ENCODE data around the gene AKAP7. TPM values are rescaled to one million over a fixed set of nuclear protein-coding genes. Genes with fewer than 3 reads are reported as not detected.
"Not testable (repeated sequence)": the region's sequence is repeated elsewhere in the genome, so short reads cannot be mapped to it uniquely, and the experiment has no call there.

Gene AKAP7
- total and polyA plus RNA-seq, 2 donors (not counting 1 experiment from before 2014, with no cell fraction given): 6.3 to 10.8 TPM

DNA sequence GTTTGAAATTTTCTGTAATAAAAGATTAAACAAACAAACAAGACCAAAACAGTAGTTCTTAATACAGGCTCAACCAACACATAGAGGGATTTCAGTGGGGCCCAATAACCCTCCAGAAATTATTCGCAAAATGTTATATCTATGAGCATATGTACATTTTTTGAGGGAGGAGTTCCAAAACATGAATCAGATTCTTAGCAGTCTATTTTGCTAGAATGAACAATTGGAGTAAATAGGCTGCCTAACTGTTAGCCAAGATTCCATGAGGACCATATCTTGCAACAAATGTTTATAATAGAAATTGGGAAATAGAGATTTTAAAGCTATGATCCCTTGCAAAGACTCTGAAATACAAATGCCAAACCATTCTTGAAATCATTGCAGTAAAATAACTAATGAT, 186.3 kb downstream of the AKAP7 start:
- Histone ChIP-seq H3K4me2 (replicated peaks; ENCODE audit: low read depth, low read length, poor library complexity, severe bottlenecking) (no peak overlapping the region), H4K20me1 (ENCODE audit: control insufficient read depth, insufficient read depth, low read length, poor library complexity, severe bottlenecking) (no peaks in the 10 kb centered on the region), H3K27me3 (replicated peaks in 1 of 4; ENCODE audit: control extremely low read depth in 1 of 4, control insufficient read depth in 3 of 4, insufficient read depth in 4 of 4, low read length in 3 of 4) (no peaks in the 10 kb centered on the region), H3K4me1 (ENCODE audit: control insufficient read depth in 2 of 2, insufficient read depth in 2 of 2, low read length in 2 of 2) (no peaks in the 10 kb centered on the region), H3K9me3 (ENCODE audit: control extremely low read depth in 1 of 3, control insufficient read depth in 2 of 3, insufficient read depth in 1 of 3, low read length in 2 of 3) (no peaks in the 10 kb centered on the region), H3K27ac (ENCODE audit: low read length in 2 of 2) (no peak overlapping the region), H3K36me3 (replicated peaks in 1 of 2; ENCODE audit: control extremely low read depth in 1 of 2, control insufficient read depth in 1 of 2, extremely low read depth in 1 of 2, insufficient read depth in 2 of 2, low read length in 1 of 2) (no peaks in the 10 kb centered on the region), H2AFZ (ENCODE audit: insufficient read depth, low read depth, low read length, poor library complexity, severe bottlenecking) (no peak overlapping the region), H3K4me3 (ENCODE audit: control extremely low read depth in 1 of 5, extremely low read depth in 1 of 5, insufficient read depth in 1 of 5, low read depth in 2 of 5, low read length in 4 of 5) (no peak overlapping the region), H3K79me2 (ENCODE audit: control insufficient read depth, insufficient read depth, low read length) (no peaks in the 10 kb centered on the region), H3K9ac (ENCODE audit: low read length) (no peak overlapping the region)
- peaks cover 10% of the 10 kb centered on the region for H3K27me3 Mint-ChIP-seq
- ChIA-PET POLR2A (interaction anchor here (0.7 kb wide), 1 partner anchor 28 kb away, joined by 6 read pairs; no protein-coding TSS in a partner anchor), CTCF (no interaction called here)
- TF ChIP-seq EZH2 (IDR thresholded peaks at IDR 0.05; ENCODE audit: borderline replicate concordance, insufficient read depth, low read depth, low read length, poor library complexity, severe bottlenecking): no peak
- TF ChIP-seq, protein P1, sequence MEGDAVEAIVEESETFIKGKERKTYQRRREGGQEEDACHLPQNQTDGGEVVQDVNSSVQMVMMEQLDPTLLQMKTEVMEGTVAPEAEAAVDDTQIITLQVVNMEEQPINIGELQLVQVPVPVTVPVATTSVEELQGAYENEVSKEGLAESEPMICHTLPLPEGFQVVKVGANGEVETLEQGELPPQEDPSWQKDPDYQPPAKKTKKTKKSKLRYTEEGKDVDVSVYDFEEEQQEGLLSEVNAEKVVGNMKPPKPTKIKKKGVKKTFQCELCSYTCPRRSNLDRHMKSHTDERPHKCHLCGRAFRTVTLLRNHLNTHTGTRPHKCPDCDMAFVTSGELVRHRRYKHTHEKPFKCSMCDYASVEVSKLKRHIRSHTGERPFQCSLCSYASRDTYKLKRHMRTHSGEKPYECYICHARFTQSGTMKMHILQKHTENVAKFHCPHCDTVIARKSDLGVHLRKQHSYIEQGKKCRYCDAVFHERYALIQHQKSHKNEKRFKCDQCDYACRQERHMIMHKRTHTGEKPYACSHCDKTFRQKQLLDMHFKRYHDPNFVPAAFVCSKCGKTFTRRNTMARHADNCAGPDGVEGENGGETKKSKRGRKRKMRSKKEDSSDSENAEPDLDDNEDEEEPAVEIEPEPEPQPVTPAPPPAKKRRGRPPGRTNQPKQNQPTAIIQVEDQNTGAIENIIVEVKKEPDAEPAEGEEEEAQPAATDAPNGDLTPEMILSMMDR (IDR thresholded peaks at IDR 0.05): no peak
- DNase-seq (no peak), ATAC-seq (ENCODE audit: low read depth) (no peak)
- no peaks in the 10 kb centered on the region for H3K4me1 Mint-ChIP-seq
- no peak overlapping the region for H3K4me3 Mint-ChIP-seq
- H3K9me3 Mint-ChIP-seq (ENCODE audit: insufficient read depth): peaks cover 7% of the 10 kb centered on the region
- WGBS (ENCODE audit: insufficient coverage): no CpG with 5 or more reads among the region's 1 CpG
- intact Hi-C loops (cut with micrococcal nuclease): no loop called here
- no peak overlapping the region for H3K27ac Mint-ChIP-seq

DNA sequence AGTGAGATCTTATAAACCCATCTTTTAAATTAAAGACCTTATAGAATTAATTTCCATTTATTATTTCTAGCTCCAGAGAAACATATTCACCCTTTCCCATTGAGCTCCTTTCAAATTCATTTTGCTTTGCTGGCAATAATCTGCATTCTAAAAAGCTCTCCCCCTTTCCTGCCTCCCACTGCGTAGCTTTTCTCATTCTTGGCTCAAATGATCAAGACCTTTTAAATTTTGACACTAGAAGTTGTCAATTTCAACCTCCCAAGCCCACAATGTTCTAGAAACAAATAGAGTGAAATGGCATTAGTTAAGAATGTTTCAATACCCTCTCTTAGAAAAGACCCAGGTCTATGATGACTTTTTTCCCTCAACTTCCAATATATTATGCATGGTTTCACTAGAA, 186.9 kb downstream of the AKAP7 start:
- no peak for DNase-seq
- Histone ChIP-seq H3K9ac (ENCODE audit: low read length) (no peak overlapping the region), H3K4me2 (replicated peaks; ENCODE audit: low read depth, low read length, poor library complexity, severe bottlenecking) (no peak overlapping the region), H3K27me3 (replicated peaks in 1 of 4; ENCODE audit: control extremely low read depth in 1 of 4, control insufficient read depth in 3 of 4, insufficient read depth in 4 of 4, low read length in 3 of 4) (no peaks in the 10 kb centered on the region), H3K9me3 (ENCODE audit: control extremely low read depth in 1 of 3, control insufficient read depth in 2 of 3, insufficient read depth in 1 of 3, low read length in 2 of 3) (no peaks in the 10 kb centered on the region), H3K27ac (ENCODE audit: low read length in 2 of 2) (no peak overlapping the region), H3K4me3 (ENCODE audit: control extremely low read depth in 1 of 5, extremely low read depth in 1 of 5, insufficient read depth in 1 of 5, low read depth in 2 of 5, low read length in 4 of 5) (no peak overlapping the region), H3K79me2 (ENCODE audit: control insufficient read depth, insufficient read depth, low read length) (no peaks in the 10 kb centered on the region), H3K36me3 (replicated peaks in 1 of 2; ENCODE audit: control extremely low read depth in 1 of 2, control insufficient read depth in 1 of 2, extremely low read depth in 1 of 2, insufficient read depth in 2 of 2, low read length in 1 of 2) (no peaks in the 10 kb centered on the region), H4K20me1 (ENCODE audit: control insufficient read depth, insufficient read depth, low read length, poor library complexity, severe bottlenecking) (no peaks in the 10 kb centered on the region), H3K4me1 (ENCODE audit: control insufficient read depth in 2 of 2, insufficient read depth in 2 of 2, low read length in 2 of 2) (no peaks in the 10 kb centered on the region), H2AFZ (ENCODE audit: insufficient read depth, low read depth, low read length, poor library complexity, severe bottlenecking) (no peak overlapping the region)
- TF ChIP-seq, protein P1 (IDR thresholded peaks at IDR 0.05): no peak
- TF ChIP-seq EZH2 (IDR thresholded peaks at IDR 0.05; ENCODE audit: borderline replicate concordance, insufficient read depth, low read depth, low read length, poor library complexity, severe bottlenecking): no peak
- no peak for ATAC-seq (ENCODE audit: low read depth)
- 100% methylated on average over 1 of the region's 1 CpG for WGBS (ENCODE audit: insufficient coverage)
- POLR2A ChIA-PET: no interaction called here
- peaks cover 4% of the 10 kb centered on the region for H3K9me3 Mint-ChIP-seq (ENCODE audit: insufficient read depth)
- intact Hi-C loops (cut with micrococcal nuclease): no loop called here
- H3K4me3 Mint-ChIP-seq: no peak overlapping the region
- peaks cover 10% of the 10 kb centered on the region for H3K27me3 Mint-ChIP-seq
- H3K4me1 Mint-ChIP-seq: no peaks in the 10 kb centered on the region
- CTCF ChIA-PET: no interaction called here
- H3K27ac Mint-ChIP-seq: no peak overlapping the region

DNA sequence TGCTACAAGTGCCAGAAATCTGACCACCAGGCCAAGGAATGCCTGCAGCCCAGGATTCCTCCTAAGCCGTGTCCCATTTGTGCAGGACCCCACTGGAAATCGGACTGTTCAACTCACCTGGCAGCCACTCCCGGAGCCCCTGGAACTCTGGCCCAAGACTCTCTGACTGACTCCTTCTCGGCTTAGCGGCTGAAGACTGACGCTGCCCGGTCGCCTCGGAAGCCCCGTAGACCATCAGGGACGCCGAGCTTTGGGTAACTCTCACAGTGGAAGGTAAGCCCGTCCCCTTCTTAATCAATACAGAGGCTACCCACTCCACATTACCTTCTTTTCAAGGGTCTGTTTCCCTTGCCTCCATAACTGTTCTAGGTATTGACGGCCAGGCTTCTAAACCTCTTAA, 190.4 kb downstream of the AKAP7 start:
- H4K20me1 ChIP-seq (ENCODE audit: control insufficient read depth, insufficient read depth, low read length, poor library complexity, severe bottlenecking); H3K27ac Mint-ChIP-seq; H3K36me3 ChIP-seq (replicated peaks in 1 of 2; ENCODE audit: control extremely low read depth in 1 of 2, control insufficient read depth in 1 of 2, extremely low read depth in 1 of 2, insufficient read depth in 2 of 2, low read length in 1 of 2); H3K27me3 ChIP-seq (replicated peaks in 1 of 4; ENCODE audit: control extremely low read depth in 1 of 4, control insufficient read depth in 3 of 4, insufficient read depth in 4 of 4, low read length in 3 of 4); H3K4me3 Mint-ChIP-seq; H3K4me3 ChIP-seq (ENCODE audit: control extremely low read depth in 1 of 5, extremely low read depth in 1 of 5, insufficient read depth in 1 of 5, low read depth in 2 of 5, low read length in 4 of 5); H3K79me2 ChIP-seq (ENCODE audit: control insufficient read depth, insufficient read depth, low read length); H3K4me1 ChIP-seq (ENCODE audit: control insufficient read depth in 2 of 2, insufficient read depth in 2 of 2, low read length in 2 of 2); H3K9me3 Mint-ChIP-seq (ENCODE audit: insufficient read depth); H3K9me3 ChIP-seq (ENCODE audit: control extremely low read depth in 1 of 3, control insufficient read depth in 2 of 3, insufficient read depth in 1 of 3, low read length in 2 of 3); ATAC-seq (ENCODE audit: low read depth); intact Hi-C loops (cut with micrococcal nuclease); CTCF ChIA-PET; H3K4me2 ChIP-seq (replicated peaks; ENCODE audit: low read depth, low read length, poor library complexity, severe bottlenecking); DNase-seq; H3K9ac ChIP-seq (ENCODE audit: low read length); POLR2A ChIA-PET; H3K27ac ChIP-seq (ENCODE audit: low read length in 2 of 2); H2AFZ ChIP-seq (ENCODE audit: insufficient read depth, low read depth, low read length, poor library complexity, severe bottlenecking); H3K4me1 Mint-ChIP-seq: not testable (repeated sequence)
- 87% methylated on average over 13 of the region's 14 CpGs for WGBS (ENCODE audit: insufficient coverage)
- peaks cover 10% of the 10 kb centered on the region for H3K27me3 Mint-ChIP-seq

All from B cell (primary cell).